NCI-H1417 treated with DMSO at 0.1 percent for 48 hours (cell line): ENCODE data around the gene EHD2.
"Not testable (repeated sequence)": the region's sequence is repeated elsewhere in the genome, so short reads cannot be mapped to it uniquely, and the experiment has no call there.

Source experiments
- DNase-seq: peaks from one replicate; lab custom pipeline; 2025; lab: John Stamatoyannopoulos, UW

Gene EHD2

DNA sequence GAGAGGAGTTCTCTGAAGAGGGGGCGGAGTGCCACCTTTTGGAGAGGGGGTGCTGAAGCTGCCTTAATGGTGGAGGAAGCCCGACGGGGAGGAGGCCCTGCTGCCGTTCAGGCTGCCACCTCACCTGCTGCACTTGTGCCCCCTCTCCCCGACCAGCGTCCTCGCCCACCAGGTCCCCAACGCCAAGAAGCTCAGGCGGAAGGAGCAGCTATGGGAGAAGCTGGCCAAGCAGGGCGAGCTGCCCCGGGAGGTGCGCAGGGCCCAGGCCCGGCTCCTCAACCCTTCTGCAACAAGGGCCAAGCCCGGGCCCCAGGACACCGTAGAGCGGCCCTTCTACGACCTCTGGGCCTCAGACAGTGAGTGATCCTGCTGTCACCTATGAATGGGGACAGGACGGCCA is 37.5 kb downstream of the EHD2 start:
- DNase-seq: no peak

- DNase-seq: no peak
These were observed 39.4 kb downstream of the EHD2 start for GRCh38 chr19:47752440-47753211.

DNA sequence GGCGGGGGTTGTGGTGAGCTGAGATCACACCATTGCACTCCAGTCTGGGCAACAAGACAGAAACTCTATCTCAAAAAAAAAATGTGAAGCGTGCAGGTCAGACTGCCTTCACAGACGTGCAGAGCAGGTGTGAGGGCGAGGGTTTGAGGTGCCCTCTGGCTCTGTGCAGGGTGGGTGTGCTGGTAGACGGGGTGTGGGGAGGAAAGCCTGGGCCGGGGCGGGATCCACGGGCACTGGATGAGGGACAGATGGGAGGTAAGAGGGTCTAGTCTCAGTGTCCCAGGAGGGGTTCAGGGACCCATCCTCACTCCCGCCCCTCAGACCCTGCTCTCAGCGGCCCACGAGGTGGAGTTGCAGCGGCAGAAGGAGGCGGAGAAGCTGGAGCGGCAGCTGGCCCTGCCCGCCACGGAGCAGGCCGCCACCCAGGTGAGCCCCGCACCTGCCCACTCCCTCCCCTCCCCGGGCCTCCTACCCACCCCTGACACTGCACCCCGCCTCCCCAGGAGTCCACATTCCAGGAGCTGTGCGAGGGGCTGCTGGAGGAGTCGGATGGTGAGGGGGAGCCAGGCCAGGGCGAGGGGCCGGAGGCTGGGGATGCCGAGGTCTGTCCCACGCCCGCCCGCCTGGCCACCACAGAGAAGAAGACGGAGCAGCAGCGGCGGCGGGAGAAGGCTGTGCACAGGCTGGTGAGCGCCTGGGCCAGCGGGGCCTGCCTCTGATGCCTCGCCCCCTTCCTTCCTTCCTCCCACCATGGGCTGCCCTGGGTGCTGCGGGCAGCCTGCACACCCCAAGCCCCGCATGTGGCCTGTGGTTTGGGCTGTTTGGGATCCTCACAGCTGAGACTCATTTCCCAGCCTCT is 41.2 kb downstream of the EHD2 start:
- no peak for DNase-seq

GRCh38 chr19:47755065-47755761 is 42.0 kb downstream of the EHD2 start:
- no peak for DNase-seq

DNA sequence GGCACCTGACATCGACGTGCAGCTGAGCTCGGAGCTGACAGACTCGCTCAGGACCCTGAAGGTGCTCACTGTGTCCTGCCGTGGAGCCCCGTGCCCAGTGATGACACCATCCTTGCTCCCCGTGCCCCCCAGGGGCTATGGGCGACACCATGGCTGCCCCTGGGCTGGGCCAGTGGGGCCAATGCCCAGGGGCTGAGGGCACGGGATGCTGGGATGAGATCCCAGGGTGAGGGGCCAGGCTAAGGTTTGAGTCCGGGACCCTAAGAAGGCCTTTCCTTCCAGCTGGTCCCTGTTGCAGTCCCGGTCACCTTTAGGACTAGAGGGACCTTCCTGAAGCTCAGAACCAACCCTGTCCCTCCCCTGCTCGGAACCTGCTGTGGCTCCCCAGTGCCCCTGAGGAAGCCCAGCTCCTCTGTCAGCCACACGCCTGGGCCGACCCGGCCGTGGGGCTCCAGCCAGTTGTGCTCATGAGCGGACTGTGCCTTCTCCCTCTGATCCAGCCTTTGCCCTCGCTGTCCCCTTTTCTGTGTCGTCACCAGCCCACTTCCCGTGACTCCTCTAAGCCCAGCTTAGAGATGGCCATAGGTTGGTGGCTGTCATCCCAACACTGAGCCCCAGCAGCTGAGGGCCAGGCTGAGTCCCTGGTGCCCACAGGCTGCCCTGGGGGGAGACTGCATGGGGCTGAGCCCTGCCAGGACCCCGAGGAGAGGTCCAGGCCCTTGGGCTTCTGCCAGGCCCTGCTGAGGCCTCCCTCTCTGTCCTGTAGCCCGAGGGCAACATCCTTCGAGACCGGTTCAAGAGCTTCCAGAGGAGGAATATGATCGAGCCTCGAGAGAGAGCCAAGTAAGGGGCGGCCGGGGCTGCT is 42.8 kb downstream of the EHD2 start:
- no peak for DNase-seq

GRCh38 chr19:47756627-47756929 is 43.4 kb downstream of the EHD2 start:
- DNase-seq: no peak

DNA sequence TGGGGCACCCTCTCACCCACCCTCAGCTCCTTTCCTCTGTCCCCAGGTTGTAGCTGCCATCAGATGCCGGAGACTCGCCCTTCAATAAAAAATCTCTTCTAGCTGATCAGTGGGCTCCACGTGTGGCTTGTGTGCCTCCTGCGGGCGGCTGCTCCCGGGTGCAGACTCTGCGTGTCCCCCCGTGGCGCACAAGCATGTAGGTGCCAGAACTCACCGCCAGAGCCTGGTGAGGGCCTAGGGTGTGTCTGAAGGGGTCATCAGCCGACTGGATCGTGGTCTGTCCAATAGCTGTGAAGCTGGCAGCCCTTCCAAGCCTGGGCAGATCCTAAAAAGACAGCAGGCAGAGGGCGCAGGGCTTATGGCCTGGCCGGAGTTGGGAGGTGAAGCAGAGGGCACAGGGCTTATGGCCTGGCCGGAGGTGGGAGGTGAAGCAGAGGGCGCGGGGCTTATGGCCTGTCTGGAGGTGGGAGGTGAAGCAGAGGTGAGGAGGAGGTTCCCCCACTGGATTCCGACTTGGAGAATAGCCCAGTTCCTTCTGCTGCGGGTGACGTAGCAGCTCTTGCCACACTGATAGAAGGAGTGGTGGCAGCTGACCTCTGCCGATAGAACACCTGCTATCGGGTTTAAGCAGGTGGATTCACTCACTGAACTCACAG is 43.9 kb downstream of the EHD2 start:
- DNase-seq: no peak

DNA sequence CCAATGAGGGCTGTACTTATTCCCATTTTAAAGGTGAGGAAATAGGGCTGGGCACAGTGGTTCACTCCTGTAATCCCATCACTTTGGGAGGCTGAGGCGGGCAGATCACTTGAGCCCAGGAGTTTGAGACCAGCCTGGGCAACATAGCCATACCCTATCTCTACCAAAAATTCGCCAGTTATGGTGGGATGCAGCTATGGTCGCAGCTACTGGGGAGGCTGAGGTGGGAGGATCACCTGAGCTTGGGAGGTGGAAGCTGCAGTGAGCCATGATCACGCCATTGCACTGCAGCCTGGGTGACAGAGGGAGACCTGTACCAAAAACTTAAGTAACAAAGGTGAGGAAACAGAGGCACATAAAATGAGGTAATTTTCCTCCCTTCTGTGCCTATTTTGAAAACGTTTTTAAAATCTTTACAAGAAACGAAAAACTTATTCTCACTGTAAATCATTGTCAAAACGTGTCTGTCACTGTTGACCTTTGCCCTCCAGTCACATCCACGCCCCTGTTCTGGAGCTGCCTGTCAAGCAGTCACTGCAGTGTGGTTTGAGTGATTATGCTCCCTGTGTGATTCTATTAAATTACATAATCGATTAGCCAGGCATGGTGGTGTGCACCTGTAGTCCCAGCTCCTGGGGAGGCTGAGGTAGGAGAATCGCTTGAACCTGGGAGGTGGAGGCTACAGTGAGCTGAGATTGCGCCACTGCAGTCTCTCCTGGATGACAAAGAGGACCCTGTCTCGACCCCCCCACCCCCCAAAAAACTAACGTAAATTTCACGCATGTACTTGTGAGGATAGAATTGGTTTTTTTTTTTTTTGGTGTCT is 44.6 kb downstream of the EHD2 start:
- DNase-seq: no peak

DNA sequence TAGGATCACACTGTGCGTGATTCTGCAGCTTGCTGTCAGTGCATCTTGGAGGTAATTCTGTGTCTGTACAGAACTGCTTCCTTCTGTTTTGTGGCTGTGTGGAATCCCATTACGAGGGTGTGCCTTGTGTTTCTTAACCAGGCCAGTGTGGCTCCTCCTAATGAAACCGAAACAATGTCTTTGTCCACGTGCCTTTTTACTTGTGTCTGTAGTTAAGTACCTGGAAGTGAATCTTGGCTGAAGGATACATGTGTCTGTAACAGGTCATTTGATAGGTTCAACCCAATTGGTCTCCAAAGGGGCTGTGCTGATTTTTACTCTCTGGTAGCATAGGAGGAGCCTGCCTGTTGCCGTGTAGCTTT is 45.2 kb downstream of the EHD2 start:
- DNase-seq: no peak

- no peak for DNase-seq
These were observed 47.4 kb downstream of the EHD2 start for GRCh38 chr19:47760632-47760999.

GRCh38 chr19:47761566-47761965 is 48.3 kb downstream of the EHD2 start:
- DNase-seq: no peak

- no peak for DNase-seq
These were observed 48.9 kb downstream of the EHD2 start for GRCh38 chr19:47762151-47762550.

DNA sequence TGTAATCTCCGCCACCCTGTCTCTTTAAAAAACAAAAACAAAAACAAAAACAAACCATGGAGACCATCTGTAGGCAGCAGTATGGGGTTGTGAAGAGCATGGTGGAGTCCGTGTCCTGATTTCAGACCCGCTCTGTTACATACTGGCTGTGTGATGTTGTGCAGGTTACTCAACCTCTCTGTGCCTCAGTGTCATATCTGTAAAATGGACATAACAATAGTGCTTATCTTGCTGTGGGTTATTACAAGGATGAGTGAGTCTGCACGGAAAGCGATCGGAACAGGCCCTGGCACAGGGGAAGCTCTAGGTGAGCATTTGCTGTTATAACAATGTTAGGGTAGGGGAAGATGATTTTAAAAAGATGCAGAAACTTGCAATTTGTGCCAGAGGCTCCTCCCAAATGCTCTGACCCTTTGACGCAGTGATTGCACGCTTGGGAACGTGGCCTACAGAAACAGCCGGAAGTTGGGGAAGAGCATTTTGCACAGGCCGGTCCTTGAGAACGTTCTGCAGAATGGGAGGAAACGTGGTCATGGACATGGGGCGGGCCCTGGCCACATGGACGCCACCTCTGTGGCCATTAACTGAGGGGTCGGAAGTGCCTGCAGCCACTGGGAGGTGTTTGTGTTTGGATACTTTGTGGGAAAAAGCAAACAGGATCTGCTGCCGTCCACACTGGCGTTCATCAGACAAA is 49.5 kb downstream of the EHD2 start:
- DNase-seq: no peak

GRCh38 chr19:47764705-47765104 is 51.5 kb downstream of the EHD2 start:
- not testable (repeated sequence) for DNase-seq

GRCh38 chr19:47765523-47766358 is 52.5 kb downstream of the EHD2 start:
- no peak for DNase-seq

DNA sequence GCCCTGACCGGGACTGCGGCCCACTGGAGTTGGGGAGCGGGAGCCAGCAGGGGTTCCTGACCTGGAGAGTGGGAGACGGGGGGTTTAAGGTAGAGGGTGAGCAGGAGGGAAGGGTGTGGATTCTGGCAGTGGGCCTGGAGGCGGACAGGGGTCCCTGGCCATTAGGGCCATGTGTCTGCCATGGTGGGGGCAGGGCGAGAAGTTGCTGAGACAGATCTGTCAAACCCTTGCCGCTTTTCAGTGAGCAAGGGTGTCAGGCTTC is 53.1 kb downstream of the EHD2 start:
- no peak for DNase-seq

DNA sequence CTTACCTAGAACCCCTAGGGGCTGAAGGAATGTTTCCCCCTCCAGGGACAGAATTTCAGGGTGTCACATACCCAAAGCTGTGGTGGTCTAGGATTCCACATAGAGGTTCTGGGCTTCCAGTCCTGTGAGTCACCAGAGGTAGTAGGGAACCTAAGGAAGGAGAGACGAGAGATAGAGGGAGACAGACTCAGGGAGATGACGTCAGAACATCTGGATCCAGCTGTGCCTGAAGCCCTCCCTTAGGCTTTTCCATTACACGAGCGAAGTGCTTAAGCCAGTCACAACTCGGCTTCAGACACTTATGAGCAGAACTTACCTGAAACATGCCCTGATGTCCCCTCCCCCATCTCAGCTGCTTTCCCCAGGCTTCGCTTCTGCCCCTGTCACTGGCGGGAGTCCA is 53.4 kb downstream of the EHD2 start:
- no peak for DNase-seq

- DNase-seq: no peak
These were observed 54.1 kb downstream of the EHD2 start for GRCh38 chr19:47767349-47767748.

GRCh38 chr19:47768604-47769003 is 55.4 kb downstream of the EHD2 start:
- no peak for DNase-seq
